GM19023 (cell line): Measurements from ENCODE around the gene P2RX1.

Source experiments
- ATAC-seq: cut with Tn5 transposase; IDR thresholded peaks from one replicate; pipeline ENCODE4 v1.9.1; 2021; ENCODE audit warnings: mild to moderate bottlenecking, moderate library complexity; ENCODE audit not compliant: unreplicated experiment

Gene P2RX1

DNA sequence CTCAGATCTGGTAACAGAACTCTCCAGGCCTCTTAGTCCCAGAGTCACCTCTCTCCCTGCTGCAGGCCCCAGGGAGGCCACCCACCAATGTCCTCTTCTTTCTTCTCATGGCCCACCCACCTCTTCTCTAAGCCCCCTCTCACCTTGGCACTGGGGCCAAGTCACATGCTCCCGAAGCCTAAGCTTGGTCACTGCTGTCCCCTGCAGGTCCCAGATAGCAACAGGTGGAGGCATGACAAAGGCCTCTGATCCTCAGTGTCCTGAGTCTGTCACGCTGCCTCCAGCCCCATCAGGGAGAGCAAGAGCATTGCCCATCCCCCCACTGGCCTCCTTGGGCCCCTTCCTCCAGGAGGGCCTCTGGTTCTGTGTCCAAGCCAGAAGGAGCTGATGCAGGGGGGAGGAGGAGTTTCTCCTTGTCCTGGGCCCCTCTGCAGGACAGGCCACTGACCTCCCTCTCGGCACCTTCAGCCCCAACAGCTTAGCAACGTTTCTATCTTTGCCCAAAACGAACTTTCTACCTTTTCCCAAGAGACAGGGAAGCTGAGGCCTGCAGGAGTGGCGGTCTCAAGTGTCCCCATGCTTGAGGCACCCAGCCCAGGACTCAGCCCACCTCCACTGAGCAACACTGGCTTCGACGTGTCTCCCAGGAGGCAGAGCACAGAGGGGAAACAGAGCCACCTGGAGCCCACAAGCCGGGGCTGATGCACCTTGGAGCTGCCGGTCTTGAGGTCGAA, 8.6 kb downstream of the P2RX1 start:
- ATAC-seq, result no peak

- no peak for ATAC-seq
Observed at GRCh38 chr17:3906881-3907280, 9.4 kb downstream of the P2RX1 start.

DNA sequence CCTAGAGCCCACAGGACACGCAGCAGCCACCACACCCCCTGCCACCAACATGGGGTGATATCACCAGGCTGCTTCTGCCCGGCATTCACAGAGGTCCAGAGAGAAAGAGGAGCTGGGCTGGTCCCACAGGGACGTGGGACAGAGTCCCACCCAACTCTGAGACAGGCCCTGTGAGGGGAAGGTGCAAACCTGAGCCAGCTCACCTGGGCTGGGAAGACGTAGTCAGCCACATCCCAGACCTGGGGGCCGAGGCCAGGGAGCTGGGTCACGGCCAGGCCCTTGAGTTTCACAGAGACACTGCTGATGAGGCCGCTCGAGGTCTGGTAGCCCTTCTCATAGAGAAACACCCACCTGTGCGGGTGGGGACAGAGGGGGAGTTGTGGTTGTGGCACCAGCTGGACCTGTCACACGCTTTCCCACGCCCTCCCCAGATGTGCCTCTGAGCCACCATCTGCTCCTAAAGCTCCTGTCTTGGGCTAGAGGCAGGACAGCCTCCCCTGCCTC, 11.2 kb downstream of the P2RX1 start:
- no peak for ATAC-seq

DNA sequence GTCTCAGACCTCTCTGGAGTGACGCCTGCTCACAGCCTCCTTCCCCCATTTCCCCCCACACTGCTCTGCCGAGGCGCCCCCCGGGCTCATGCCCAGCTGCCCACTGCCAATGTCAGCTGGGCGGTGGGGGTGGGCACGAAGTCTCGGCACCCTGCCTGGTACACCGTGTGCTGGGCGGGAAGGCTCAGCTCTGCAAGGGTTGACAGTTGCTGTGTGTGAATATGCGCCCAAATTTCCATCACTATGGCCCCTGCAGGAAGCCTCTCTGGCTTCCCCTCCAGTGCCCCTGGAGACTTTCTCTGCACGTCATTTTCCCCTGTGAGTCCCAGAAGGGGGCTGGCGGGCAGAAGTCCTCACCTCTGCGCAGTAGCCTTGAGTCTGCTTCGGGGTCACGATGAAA, 11.8 kb downstream of the P2RX1 start:
- no peak for ATAC-seq

GRCh38 chr17:3903881-3904290, 12.4 kb downstream of the P2RX1 start:
- no peak for ATAC-seq

- no peak for ATAC-seq
Observed at GRCh38 chr17:3903051-3903825, 13.0 kb downstream of the P2RX1 start.

GRCh38 chr17:3900646-3901045, 15.6 kb downstream of the P2RX1 start:
- ATAC-seq, result no peak

- ATAC-seq, result no peak
Observed at GRCh38 chr17:3897731-3898130, 18.5 kb downstream of the P2RX1 start.

GRCh38 chr17:3896968-3897235, 19.4 kb downstream of the P2RX1 start:
- no peak for ATAC-seq

DNA sequence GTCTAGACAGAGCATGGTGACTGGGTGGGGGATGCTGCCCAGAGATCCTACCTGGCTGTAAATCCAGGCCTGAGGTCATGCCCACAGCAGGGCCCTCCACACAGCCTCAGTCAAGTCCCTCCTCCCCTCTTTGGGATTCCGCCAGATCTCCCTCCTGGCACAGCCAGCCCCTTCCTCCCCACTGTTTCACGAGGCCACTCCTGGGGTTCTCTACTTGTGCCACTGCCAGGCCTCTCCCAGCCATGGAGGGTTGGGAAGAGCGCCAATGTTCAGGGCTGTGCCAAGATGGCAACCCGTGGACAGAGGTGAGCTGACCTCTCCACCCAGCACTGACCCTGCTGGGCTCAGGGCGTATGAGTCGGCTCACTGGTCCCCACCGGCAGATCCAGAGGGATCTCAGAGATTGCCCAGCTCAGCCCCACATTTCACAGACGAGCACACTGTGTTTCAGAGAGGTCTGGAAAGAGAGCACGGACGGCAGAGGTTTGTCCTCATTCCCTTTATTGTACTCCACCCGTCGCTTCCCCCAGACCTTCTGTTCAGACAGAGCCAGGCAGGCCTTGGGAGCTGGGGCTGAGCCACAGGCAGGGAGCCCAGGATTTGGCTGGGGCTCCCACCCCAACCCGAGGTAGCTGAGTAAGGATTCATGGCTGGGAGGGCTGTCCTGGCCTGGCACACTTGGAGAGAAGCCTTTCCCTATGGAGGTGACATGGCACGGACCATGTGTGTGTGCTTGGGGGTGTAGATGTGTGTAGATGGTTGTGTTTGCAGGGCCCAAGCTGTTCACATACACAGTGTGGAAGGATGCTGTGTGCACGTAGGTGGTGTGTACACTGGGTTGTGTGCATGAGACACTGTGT, 19.9 kb downstream of the P2RX1 start:
- ATAC-seq, result no peak

DNA sequence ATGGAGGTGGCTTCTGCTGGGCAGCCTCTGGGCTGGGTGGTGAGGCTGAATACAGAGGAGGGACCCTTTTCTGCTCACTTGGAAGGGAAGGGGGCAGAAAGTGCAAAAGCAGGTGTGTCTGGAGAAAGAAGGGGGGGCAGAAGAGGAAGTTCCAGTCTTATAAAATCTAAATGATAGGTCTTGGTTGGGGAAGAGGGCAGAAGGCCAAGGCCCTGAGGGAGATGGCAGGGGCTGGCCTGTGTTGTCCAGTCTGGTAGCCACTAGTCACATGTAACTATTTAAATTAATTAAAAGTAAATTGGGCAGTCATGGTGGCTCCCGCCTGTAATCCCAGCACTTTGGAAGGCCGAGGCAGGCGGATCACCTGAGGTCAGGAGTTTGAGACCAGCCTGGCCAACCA, 20.9 kb downstream of the P2RX1 start:
- no peak for ATAC-seq

DNA sequence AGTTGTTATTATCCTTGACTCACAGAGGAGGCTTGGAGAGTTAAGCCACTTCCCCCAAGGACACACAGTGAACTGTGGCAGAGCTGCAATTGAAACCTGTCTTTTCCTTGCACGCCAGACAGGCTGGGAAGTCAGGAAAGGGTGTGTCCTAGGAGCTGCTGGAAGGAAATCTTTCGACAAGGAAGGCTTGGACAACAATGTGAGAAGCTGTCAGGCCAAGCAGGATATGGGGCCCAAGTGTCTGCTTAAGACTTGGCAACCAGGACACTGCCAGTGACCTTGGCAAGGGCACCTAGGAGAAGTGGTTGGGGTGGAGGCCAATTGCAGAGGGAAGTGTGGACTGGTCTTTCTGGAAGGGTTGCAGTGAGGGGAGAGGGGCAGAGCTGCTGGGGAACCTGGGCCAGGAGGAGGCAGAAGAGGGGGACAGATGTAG, 21.3 kb downstream of the P2RX1 start:
- ATAC-seq, result no peak

GRCh38 chr17:3894188-3894587, 22.1 kb downstream of the P2RX1 start:
- no peak for ATAC-seq

GRCh38 chr17:3893720-3894116, 22.5 kb downstream of the P2RX1 start:
- no peak for ATAC-seq

DNA sequence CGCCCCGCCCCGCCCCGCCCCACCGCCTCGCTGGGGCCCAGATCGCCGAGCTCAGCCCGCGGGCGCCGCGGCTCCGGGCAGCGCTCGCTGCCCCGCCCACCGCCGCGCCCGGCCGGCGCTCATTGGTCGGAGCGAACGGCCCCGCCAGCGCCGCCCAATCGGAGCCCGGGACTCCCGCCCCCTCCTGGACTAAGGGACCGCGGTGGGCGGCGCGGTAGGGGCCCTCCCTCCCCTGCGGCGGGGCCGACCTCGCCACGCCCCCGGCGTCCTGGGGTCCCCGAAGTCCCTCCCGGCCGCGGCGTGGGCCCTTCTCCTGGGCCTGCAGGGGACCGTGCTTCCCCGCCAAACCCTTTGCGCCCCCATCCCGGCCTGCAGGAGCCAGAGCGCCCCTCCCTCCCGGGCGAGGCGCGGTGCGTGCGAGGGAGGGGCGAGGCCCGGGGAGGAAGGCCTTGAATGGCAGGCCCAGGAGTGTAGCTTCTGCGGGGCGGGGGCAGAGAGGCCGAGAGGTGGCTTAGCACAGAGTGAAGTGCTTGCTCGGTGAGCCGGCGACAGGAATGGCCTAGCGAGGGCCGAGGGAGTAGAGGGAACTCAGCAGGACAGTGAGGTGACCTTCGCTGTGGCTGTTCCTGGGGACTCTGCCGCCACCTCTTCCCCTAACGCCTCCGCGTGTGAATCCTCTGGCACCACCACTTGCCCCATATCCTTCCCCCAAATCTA, 23.1 kb downstream of the P2RX1 start, which contains the start of gene CAMKK1:
CAMKK1 (minus strand) TSS at position 51 of the 717 bp plus-strand sequence. CDS start 7,366 bp downstream, outside the sequence.
- ATAC-seq, result peak; percentile 82

DNA sequence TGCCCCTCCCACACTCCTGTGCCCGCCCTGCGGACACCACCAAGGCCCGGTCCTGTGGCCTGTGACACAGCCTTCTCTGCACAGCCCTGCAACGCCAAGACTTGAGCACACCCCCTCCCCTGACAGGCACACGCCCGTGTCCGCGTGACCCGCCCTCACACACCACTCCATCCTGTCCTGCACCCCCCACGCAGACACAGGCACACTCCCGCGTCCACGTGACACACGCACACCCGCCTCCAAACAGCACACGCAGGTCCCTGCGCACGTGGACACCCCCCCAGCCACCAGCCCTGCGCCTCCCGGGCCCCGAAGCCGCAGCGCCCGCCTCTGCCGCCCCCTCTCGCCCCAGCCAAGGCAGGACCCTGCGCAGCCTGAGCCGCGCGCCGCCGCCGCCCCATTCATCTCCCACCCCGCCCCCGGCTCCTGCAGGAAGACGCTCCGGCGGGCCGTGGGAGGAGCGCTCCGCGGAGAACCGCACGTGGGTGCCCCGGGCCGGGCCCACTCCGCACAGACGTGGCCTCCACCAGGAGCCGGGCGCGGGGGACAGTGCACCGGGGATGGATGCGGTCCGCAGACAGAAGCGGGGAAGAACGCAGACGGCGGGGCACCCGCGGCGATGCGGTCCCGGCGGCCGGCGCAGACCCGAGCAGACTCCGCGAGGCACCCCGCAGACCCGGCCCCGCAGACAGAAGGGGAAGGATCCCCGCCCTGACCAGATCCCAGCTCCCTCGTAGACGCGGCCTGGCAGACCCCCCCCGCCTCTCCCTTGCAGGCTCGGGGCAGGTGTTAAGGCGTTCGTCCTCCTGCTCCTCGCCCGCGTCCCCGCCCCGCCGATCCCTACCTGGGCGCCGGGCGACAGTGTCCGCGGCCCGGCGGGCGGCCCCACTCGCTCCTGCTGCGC, 23.9 kb downstream of the P2RX1 start:
- ATAC-seq, result peak; percentile 12

GRCh38 chr17:3891626-3892094, 24.6 kb downstream of the P2RX1 start:
- no peak for ATAC-seq

GRCh38 chr17:3890878-3891219, 25.4 kb downstream of the P2RX1 start:
- ATAC-seq, result no peak

DNA sequence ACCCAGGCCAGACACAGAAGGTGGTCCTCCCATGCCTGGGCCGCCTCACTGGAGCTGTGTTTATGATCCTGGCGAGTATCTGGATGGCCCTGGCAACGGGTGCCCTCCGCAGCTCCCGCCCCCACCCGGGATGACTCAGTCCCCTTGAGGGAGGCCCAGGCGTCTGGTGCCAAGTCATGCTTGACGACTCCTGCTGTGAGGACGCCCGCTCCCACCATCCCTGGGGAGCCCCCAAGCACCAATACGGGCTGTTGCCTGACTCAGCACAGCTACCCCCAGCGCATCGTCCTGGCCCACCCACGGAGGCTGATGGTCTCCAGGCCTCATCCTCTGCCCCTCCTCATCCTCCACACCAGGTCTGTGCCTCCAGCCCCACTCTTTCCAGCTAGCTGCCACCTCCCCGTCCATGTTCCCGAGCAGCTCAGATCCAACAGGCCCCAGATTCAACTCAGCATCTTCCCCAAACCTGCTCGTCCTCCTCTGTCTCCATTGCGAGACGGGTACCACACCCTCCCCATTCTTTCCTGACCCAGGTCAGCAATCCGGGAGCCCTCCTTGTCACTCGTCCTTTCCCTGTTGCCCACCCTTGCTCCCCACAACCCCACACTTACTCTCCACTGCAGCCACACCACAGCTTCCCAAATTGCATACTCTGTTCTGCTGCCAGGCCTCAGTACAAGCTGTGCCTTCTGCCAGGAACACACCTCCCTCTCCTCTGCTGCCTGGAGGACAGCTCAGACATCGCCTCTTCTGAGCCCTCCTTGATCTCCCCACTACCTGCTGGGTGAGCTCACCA, 26.0 kb downstream of the P2RX1 start:
- ATAC-seq, result no peak
